Neural progenitor cell (in vitro differentiated cells): ENCODE measurements around the gene SDCCAG8.

Experiments used
- CTCF ChIP-seq: fragments of 200-600 bp; sonication (generic); IDR thresholded peaks from 2 replicates; pipeline ENCODE4 v1.5.1; 2017; ENCODE audit warnings: antibody characterized with exemption, mild to moderate bottlenecking
- EZH2 ChIP-seq: fragments of 200-600 bp; sonication (generic); IDR thresholded peaks from 2 replicates; pipeline ENCODE4 v1.6.1; 2017; ENCODE audit warnings: antibody characterized with exemption, mild to moderate bottlenecking, moderate library complexity

DNA sequence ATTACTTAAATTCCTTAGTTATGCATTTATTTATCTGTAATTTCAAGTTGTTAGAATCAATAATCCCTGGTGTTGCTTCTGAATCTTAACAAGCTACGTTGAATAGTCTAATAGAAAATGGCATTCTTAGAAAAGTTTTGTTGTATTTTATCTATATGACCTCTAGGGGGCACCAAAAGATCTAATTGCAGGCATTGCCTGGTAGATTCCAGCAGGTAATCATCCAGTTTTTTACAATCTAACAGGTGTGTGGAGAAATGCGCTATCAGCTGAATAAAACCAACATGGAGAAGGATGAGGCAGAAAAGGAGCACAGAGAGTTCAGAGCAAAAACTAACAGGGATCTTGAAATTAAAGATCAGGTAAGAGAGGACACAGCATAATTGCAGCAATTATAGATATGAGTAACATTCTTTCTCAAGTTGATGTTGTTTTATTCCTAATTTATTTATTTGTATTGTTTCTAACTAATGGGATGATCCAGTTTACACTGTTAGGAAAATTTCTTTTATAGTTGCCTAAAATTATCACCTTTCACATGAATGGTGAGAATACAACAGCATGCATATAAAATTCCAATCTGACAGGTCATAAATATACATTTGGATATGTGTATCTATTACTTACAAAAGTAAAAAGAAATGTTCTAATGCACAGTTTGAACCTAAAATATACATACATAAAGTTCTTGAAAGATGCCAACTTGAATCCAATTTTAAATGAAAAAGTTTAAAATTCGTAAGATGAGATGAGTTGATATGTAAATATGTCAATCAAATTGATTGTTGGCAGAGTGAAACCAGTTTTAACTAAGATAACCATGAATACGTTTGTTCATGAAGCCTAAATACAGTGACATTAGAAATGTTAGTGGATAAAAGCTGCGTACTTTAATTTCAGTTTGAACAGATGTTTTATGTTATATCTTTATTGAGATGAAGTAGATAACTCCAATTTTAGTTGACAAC, 88.4 kb downstream of the SDCCAG8 start:
- TF ChIP-seq EZH2 (no peak), CTCF (peak; percentile 89)
